Measurements from ENCODE around the gene RNF220. TPM values are rescaled to one million over a fixed set of nuclear protein-coding genes. Genes with fewer than 3 reads are reported as not detected.

Gene RNF220
- total and polyA plus RNA-seq, 2 of the 13 experiments (the other 11 are each of a cell fraction or from before 2014, with no cell fraction given), result 48.2 to 72.1 TPM

DNA sequence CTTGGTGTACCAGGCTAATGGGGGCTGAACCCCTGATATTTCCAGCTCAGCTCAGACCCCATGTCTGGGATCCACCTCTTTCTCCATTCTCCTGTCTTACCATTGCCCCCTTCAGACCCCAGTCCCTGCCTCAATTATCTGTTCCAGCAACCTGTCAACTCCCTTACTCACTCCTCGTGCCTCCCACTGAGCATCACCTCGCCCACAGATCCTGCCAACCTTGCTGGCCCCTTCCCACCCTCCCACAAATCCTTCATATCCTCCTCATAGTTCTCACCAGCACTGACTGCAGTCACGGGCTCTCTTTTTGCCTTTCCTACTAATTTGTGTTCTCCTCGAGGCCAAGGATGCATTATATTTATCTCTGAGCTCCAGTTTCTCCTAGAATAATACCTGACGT lies 206.4 kb downstream of the RNF220 start:
- peaks cover under 1% of the 10 kb centered on the region; the same call in 1 of the 2 replicates for H3K4me1 ChIP-seq (ENCODE audit: insufficient read depth, low read length)
- no peak overlapping the region for H3K9ac ChIP-seq (ENCODE audit: insufficient read depth, low read depth, low read length)
- FAIRE-seq (no peak), DNase-seq (ENCODE audit: low spot score) (no peak), ATAC-seq (no peak)
- no peak overlapping the region for H2AFZ ChIP-seq (ENCODE audit: low read length)
- no TSS peak for BruUV-seq (replicated peaks)
- peaks cover 0 to 5% of the 10 kb centered on the region in 2 experiments; a peak in 2 of 5 replicates for H3K36me3 ChIP-seq (replicated peaks in 1 of 2; ENCODE audit: control insufficient read depth in 1 of 2, insufficient read depth in 2 of 2, low read length in 2 of 2)
- POLR2A ChIA-PET, result interaction anchor here (1.7 kb wide), 1 partner anchor 20 kb away, joined by 6 read pairs; no protein-coding TSS in a partner anchor
- H3K4me2 ChIP-seq (ENCODE audit: low read depth, low read length), result no peak overlapping the region
- WGBS (ENCODE audit: low lambda C conversion rate), result 55% methylated on average over 5 of the region's 5 CpGs
- no peaks in the 10 kb centered on the region for H3K79me2 ChIP-seq (ENCODE audit: insufficient read depth, low read length)
- CTCF ChIA-PET (ENCODE audit: low intra/inter-chr PET ratio, low total read pairs), result no interaction called here
- H3K9me3 ChIP-seq (ENCODE audit: low read length), result no peaks in the 10 kb centered on the region
- no peak overlapping the region for H3K4me3 ChIP-seq (replicated peaks in 1 of 3; ENCODE audit: insufficient read depth in 1 of 3, low read depth in 2 of 3, low read length in 3 of 3)
- intact Hi-C loops (cut with micrococcal nuclease; ENCODE audit: unreplicated experiment), result no loop called here
- peaks cover 6% of the 10 kb centered on the region; the same call in 1 of the 2 replicates for H4K20me1 ChIP-seq (ENCODE audit: insufficient read depth, low read length)
- peaks cover 0 to 12% of the 10 kb centered on the region in 2 experiments; a peak in 2 of 5 replicates for H3K27me3 ChIP-seq (ENCODE audit: control insufficient read depth in 1 of 2, insufficient read depth in 2 of 2, low read length in 2 of 2)
- no peak overlapping the region for H3K27ac ChIP-seq (ENCODE audit: extremely low read length, insufficient read depth, low read length)
- in situ Hi-C loops (cut with HindIII; ENCODE audit: extremely low pct_ligation_motif_present, low pct_unique_long_range_greater_than_20kb), result no loop called here
- TF ChIP-seq, protein P1, sequence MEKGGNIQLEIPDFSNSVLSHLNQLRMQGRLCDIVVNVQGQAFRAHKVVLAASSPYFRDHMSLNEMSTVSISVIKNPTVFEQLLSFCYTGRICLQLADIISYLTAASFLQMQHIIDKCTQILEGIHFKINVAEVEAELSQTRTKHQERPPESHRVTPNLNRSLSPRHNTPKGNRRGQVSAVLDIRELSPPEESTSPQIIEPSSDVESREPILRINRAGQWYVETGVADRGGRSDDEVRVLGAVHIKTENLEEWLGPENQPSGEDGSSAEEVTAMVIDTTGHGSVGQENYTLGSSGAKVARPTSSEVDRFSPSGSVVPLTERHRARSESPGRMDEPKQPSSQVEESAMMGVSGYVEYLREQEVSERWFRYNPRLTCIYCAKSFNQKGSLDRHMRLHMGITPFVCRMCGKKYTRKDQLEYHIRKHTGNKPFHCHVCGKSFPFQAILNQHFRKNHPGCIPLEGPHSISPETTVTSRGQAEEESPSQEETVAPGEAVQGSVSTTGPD (CRISPR knock-in tag; IDR thresholded peaks at IDR 0.05), result no peak
- TF ChIP-seq RARA (CRISPR knock-in tag; IDR thresholded peaks at IDR 0.05) (no peak), GMEB2 (CRISPR knock-in tag; IDR thresholded peaks at IDR 0.05; ENCODE audit: low read depth) (no peak), EEA1 (CRISPR knock-in tag; IDR thresholded peaks at IDR 0.05; ENCODE audit: borderline replicate concordance) (no peak), RFX1 (IDR thresholded peaks at IDR 0.05) (no peak), PHF21A (CRISPR knock-in tag; IDR thresholded peaks at IDR 0.05) (no peak), ZSCAN25 (CRISPR knock-in tag; IDR thresholded peaks at IDR 0.05) (no peak), FOXM1 (CRISPR knock-in tag; IDR thresholded peaks at IDR 0.05) (no peak), MZF1 (CRISPR knock-in tag; IDR thresholded peaks at IDR 0.05; ENCODE audit: borderline replicate concordance) (no peak), ZNF138 (CRISPR knock-in tag; IDR thresholded peaks at IDR 0.05; ENCODE audit: low read depth) (no peak)
- TF ChIP-seq, protein P2, sequence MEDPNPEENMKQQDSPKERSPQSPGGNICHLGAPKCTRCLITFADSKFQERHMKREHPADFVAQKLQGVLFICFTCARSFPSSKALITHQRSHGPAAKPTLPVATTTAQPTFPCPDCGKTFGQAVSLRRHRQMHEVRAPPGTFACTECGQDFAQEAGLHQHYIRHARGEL (CRISPR knock-in tag; IDR thresholded peaks at IDR 0.05), result no peak
